DOHH2 (cell line): ENCODE measurements around the gene RBFOX2.
"Not testable (repeated sequence)": the region's sequence is repeated elsewhere in the genome, so short reads cannot be mapped to it uniquely, and the experiment has no call there.

Source experiments
- H3F3A ChIP-seq: fragments of 200-600 bp; sonication (generic), shearing (Covaris generic); 2 replicates; pipeline ENCODE4 v1.6.0; 2016; ENCODE audit warnings: antibody characterized with exemption, mild to moderate bottlenecking; ENCODE audit not compliant: control insufficient read depth, insufficient read depth
- H3K27ac ChIP-seq: fragments of 200-600 bp; sonication (generic); 2 replicates; pipeline ENCODE4 v1.5.1; 2014; ENCODE audit warnings: low read depth, mild to moderate bottlenecking, low read length, moderate library complexity
- H3K27me3 ChIP-seq: fragments of 200-600 bp; sonication (generic); 2 replicates; pipeline ENCODE4 v1.6.1; 2014; ENCODE audit warnings: mild to moderate bottlenecking, low read length, mixed read lengths; ENCODE audit not compliant: control insufficient read depth
- H3K36me3 ChIP-seq: fragments of 200-600 bp; sonication (generic); 2 replicates; pipeline ENCODE4 v1.6.1; 2014; ENCODE audit warnings: mild to moderate bottlenecking, low read length, moderate library complexity, mixed read lengths; ENCODE audit not compliant: control insufficient read depth
- H3K4me1 ChIP-seq: fragments of 200-600 bp; sonication (generic); 2 replicates; pipeline ENCODE4 v1.6.1; 2014; ENCODE audit warnings: mild to moderate bottlenecking, low read length, mixed read lengths; ENCODE audit not compliant: control insufficient read depth
- H3K4me2 ChIP-seq: fragments of 200-600 bp; sonication (generic); 2 replicates; pipeline ENCODE4 v1.6.0; 2014; ENCODE audit warnings: mild to moderate bottlenecking, low read length, moderate library complexity
- H3K4me3 ChIP-seq: fragments of 200-600 bp; sonication (generic); 2 replicates; pipeline ENCODE4 v1.5.1; 2014; ENCODE audit warnings: mild to moderate bottlenecking, low read length, mixed read lengths
- H3K79me2 ChIP-seq: fragments of 200-600 bp; sonication (generic); 2 replicates; pipeline ENCODE4 v1.6.1; 2014; ENCODE audit warnings: mild to moderate bottlenecking, low read length, mixed read lengths; ENCODE audit not compliant: control insufficient read depth
- H3K9me2 ChIP-seq: fragments of 200-600 bp; sonication (generic); replicated peaks from 2 replicates; pipeline ENCODE4 v1.6.1; 2014; ENCODE audit warnings: mild to moderate bottlenecking, low read length, mixed read lengths; ENCODE audit not compliant: control insufficient read depth
- H3K9me3 ChIP-seq: fragments of 200-600 bp; sonication (generic); 2 replicates; pipeline ENCODE4 v1.6.1; 2014; ENCODE audit warnings: antibody characterized with exemption, low read length, mixed read lengths; ENCODE audit not compliant: control insufficient read depth, insufficient read depth
- H4K20me1 ChIP-seq: fragments of 200-600 bp; sonication (generic); 2 replicates; pipeline ENCODE4 v1.6.0; 2014; ENCODE audit warnings: low read depth, mild to moderate bottlenecking, antibody characterized with exemption, low read length, moderate library complexity; ENCODE audit not compliant: control insufficient read depth, insufficient read depth
- EZH2phosphoT487 ChIP-seq: fragments of 200-600 bp; sonication (generic); IDR thresholded peaks from 2 replicates; pipeline ENCODE4 v1.6.1; 2017; ENCODE audit warnings: borderline replicate concordance, mild to moderate bottlenecking, antibody characterized with exemption, low read length, moderate library complexity, mixed read lengths
- TF ChIP-seq, protein P1 (sequence below): fragments of 200-600 bp; sonication (generic); IDR thresholded peaks from one replicate; pipeline ENCODE4 v1.5.1; 2014; ENCODE audit warnings: antibody characterized with exemption, mild to moderate bottlenecking, low read depth, low read length; ENCODE audit not compliant: poor library complexity, severe bottlenecking

The RBFOX2 gene

GRCh38 chr22:35739931-35740380 lies 288.7 kb downstream of the RBFOX2 start:
- Histone ChIP-seq H3K4me3 (no peak overlapping the region), H3K4me2 (no peak overlapping the region), H3F3A (peaks cover 10% of the 10 kb centered on the region; the same call in 1 of the 2 replicates), H3K4me1 (peaks cover 23% of the 10 kb centered on the region), H3K9me3 (no peaks in the 10 kb centered on the region), H3K79me2 (peaks cover 8% of the 10 kb centered on the region), H3K27ac (no peak overlapping the region), H3K9me2 (no peaks in the 10 kb centered on the region), H3K36me3 (peaks cover 61% of the 10 kb centered on the region), H4K20me1 (no peaks in the 10 kb centered on the region), H3K27me3 (no peaks in the 10 kb centered on the region)
- no peak for TF ChIP-seq EZH2phosphoT487
- TF ChIP-seq, protein P1, sequence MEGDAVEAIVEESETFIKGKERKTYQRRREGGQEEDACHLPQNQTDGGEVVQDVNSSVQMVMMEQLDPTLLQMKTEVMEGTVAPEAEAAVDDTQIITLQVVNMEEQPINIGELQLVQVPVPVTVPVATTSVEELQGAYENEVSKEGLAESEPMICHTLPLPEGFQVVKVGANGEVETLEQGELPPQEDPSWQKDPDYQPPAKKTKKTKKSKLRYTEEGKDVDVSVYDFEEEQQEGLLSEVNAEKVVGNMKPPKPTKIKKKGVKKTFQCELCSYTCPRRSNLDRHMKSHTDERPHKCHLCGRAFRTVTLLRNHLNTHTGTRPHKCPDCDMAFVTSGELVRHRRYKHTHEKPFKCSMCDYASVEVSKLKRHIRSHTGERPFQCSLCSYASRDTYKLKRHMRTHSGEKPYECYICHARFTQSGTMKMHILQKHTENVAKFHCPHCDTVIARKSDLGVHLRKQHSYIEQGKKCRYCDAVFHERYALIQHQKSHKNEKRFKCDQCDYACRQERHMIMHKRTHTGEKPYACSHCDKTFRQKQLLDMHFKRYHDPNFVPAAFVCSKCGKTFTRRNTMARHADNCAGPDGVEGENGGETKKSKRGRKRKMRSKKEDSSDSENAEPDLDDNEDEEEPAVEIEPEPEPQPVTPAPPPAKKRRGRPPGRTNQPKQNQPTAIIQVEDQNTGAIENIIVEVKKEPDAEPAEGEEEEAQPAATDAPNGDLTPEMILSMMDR, result no peak

GRCh38 chr22:35739076-35739930 lies 289.3 kb downstream of the RBFOX2 start:
- Histone ChIP-seq H4K20me1 (no peaks in the 10 kb centered on the region), H3K79me2 (peaks cover 8% of the 10 kb centered on the region), H3K4me3 (no peak overlapping the region), H3K4me1 (peaks cover 17% of the 10 kb centered on the region), H3K4me2 (no peak overlapping the region), H3F3A (peaks cover 4% of the 10 kb centered on the region; the same call in 1 of the 2 replicates), H3K9me2 (no peaks in the 10 kb centered on the region), H3K9me3 (no peaks in the 10 kb centered on the region), H3K27ac (no peak overlapping the region), H3K27me3 (no peaks in the 10 kb centered on the region), H3K36me3 (peaks cover 55% of the 10 kb centered on the region)
- TF ChIP-seq, protein P1, result peak; percentile 32
- no peak for TF ChIP-seq EZH2phosphoT487

DNA sequence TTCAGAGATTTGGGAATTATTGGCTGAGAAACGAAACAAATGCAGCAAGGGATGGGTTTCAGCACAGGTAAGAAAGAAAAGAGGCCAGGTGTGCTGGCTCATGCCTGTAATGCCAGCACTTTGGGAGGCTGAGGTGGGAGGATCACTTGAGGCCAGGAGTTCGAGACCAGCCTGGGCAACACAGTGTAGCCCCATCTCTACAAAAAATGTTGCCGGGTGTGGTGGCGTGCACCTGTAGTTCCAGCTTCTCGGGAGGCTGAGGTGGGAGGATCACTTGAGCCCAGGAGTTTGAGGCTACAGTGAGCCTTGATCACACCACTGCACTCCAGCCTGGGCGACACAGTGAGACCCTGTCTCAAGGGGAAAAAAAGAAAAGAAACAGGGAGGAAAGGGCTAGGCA lies 290.7 kb downstream of the RBFOX2 start:
- H3K9me2 ChIP-seq, H3K79me2 ChIP-seq, H3K9me3 ChIP-seq, H3K4me3 ChIP-seq, H3K27me3 ChIP-seq, H3K27ac ChIP-seq, H3K4me1 ChIP-seq, H4K20me1 ChIP-seq, H3K4me2 ChIP-seq, H3F3A ChIP-seq: not testable (repeated sequence)
- H3K36me3 ChIP-seq, result peaks cover 41% of the 10 kb centered on the region

DNA sequence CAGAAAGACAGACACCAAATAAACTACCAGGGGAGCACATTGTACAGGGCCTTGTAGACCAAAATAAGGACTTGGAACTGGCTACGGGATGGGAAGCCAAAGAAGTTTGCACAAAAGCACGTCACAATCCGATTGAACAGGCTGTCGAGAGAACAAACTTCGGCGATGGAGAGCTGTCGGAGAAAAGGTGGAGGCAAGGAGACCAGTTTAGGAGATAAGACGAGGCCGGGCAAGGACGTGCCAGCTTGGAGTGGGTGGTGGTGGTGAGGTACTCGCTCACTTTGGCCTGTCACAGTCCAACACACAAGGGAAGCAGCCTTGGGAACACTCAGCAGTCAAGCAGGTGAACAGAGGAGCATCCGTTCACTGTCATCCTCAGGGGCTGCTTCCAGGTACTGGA lies 291.9 kb downstream of the RBFOX2 start:
- Histone ChIP-seq H3K9me2 (no peaks in the 10 kb centered on the region), H3K36me3 (peaks cover 29% of the 10 kb centered on the region), H3K4me1 (0 out of 2 replicates have a peak, but pooled peaks cover 2% of the 10 kb centered on the region), H3K4me2 (no peak overlapping the region), H3K27ac (no peak overlapping the region), H3K9me3 (no peaks in the 10 kb centered on the region), H3K27me3 (no peaks in the 10 kb centered on the region), H3F3A (0 out of 2 replicates have a peak, but pooled peaks cover 3% of the 10 kb centered on the region), H4K20me1 (no peaks in the 10 kb centered on the region), H3K79me2 (no peaks in the 10 kb centered on the region), H3K4me3 (no peak overlapping the region)
- TF ChIP-seq, protein P1, result no peak
